Neural progenitor cell (in vitro differentiated cells): Measurements from ENCODE around the gene ACOT7.

ENCODE experiments used
- EZH2 ChIP-seq: fragments of 200-600 bp; sonication (generic); IDR thresholded peaks from 2 replicates; pipeline ENCODE4 v1.6.1; 2017; ENCODE audit warnings: antibody characterized with exemption, mild to moderate bottlenecking, moderate library complexity
- EZH2phosphoT487 ChIP-seq: fragments of 200-600 bp; sonication (generic); IDR thresholded peaks from 2 replicates; pipeline ENCODE4 v1.6.1; 2017; ENCODE audit warnings: antibody characterized with exemption

- TF ChIP-seq EZH2 (no peak), EZH2phosphoT487 (no peak)
Observed at GRCh38 chr1:6253380-6253779, 140.2 kb downstream of the ACOT7 start.
